Measurements from ENCODE around the gene CIPC. TPM values are rescaled to one million over a fixed set of nuclear protein-coding genes. Genes with fewer than 3 reads are reported as not detected.

Gene CIPC
- total and polyA plus RNA-seq, 9 of the 15 experiments (the other 6 are each of a cell fraction or from before 2014, with no cell fraction given) = 5.0 to 16.9 (median 10.7) TPM

GRCh38 chr14:77110286-77110685 lies 12.2 kb downstream of the CIPC start:
- Histone ChIP-seq H3K9me3 (replicated peaks; ENCODE audit: control insufficient read depth, insufficient read depth, low read depth, low read length) (no peaks in the 10 kb centered on the region), H4K20me1 (replicated peaks; ENCODE audit: control insufficient read depth, insufficient read depth, low read length) (no peaks in the 10 kb centered on the region), H3K4me2 (ENCODE audit: insufficient read depth, low read length) (no peak overlapping the region), H3K27me3 (ENCODE audit: control insufficient read depth in 2 of 2, insufficient read depth in 2 of 2, low read length in 2 of 2) (no peaks in the 10 kb centered on the region), H3K9me1 (ENCODE audit: control insufficient read depth, insufficient read depth, low read length) (no peaks in the 10 kb centered on the region), H3K27ac (ENCODE audit: extremely low read depth, low read depth, low read length) (no peak overlapping the region), H3K4me3 (no peak overlapping the region), H2AFZ (ENCODE audit: low read depth, low read length) (no peak overlapping the region), H3K4me1 (replicated peaks in 1 of 2; ENCODE audit: control insufficient read depth in 2 of 2, insufficient read depth in 2 of 2, low read length in 2 of 2) (no peaks in the 10 kb centered on the region), H3K36me3 (ENCODE audit: control insufficient read depth, insufficient read depth, low read length) (peaks cover 81% of the 10 kb centered on the region; the same call in 1 of the 3 replicates), H3K79me2 (ENCODE audit: control insufficient read depth, insufficient read depth, low read length) (no peaks in the 10 kb centered on the region), H3K9ac (ENCODE audit: insufficient read depth in 1 of 2, low read depth in 2 of 2, low read length in 2 of 2) (no peak overlapping the region)
- FAIRE-seq = no peak
- intact Hi-C loops (cut with micrococcal nuclease) (no loop called here), in situ Hi-C loops (cut with MboI) (no loop called here)
- no TSS peak for BruUV-seq (replicated peaks)
- ATAC-seq = no peak
- TF ChIP-seq HDGF (IDR thresholded peaks at IDR 0.05) (no peak), DACH1 (IDR thresholded peaks at IDR 0.05; ENCODE audit: partially characterized antibody) (no peak), NR2C1 (IDR thresholded peaks at IDR 0.05) (no peak), NR2C1 (tag; IDR thresholded peaks at IDR 0.05) (no peak), NFRKB (IDR thresholded peaks at IDR 0.05; ENCODE audit: low read depth) (no peak), HMG20B (CRISPR knock-in tag; IDR thresholded peaks at IDR 0.05) (no peak), PREB (CRISPR knock-in tag; IDR thresholded peaks at IDR 0.05) (no peak), TBL1XR1 (IDR thresholded peaks at IDR 0.05; ENCODE audit: low read length in 2 of 2) (no peak), ZNF384 (IDR thresholded peaks at IDR 0.05; ENCODE audit: low read depth, low read length) (no peak), SUPT5H (IDR thresholded peaks at IDR 0.05) (no peak), SRSF7 (optimal IDR thresholded peaks at IDR 0.05; ENCODE audit: low read depth, low read length) (no peak), MCM2 (IDR thresholded peaks at IDR 0.05; ENCODE audit: low read depth) (no peak)
- WGBS (ENCODE audit: insufficient coverage, low coverage, missing lambda C conversion rate) = 88% methylated on average over 1 of the region's 1 CpG
- ChIA-PET POLR2A (interaction anchor here (0.6 to 1.3 kb wide), 2 partner anchors 14 to 71 kb away, joined by 3 read pairs; no protein-coding TSS in a partner anchor), CTCF (ENCODE audit: low intra/inter-chr PET ratio) (no interaction called here)
- DNase-seq (ENCODE audit: extremely low read depth in 1 of 4, low spot score in 3 of 4) = no peak
